Endometrial microvascular endothelial cells (primary cell): ENCODE results near the gene ACOD1. TPM values are rescaled to one million over a fixed set of nuclear protein-coding genes. Genes with fewer than 3 reads are reported as not detected.

Experiments
- in situ Hi-C: cut with HindIII; loops from 2 replicates; pipeline ENCODE4 v1.10.0; 2017; ENCODE audit warnings: low sequenced_read_pairs, low pct_unique_long_range_greater_than_20kb; ENCODE audit errors: inconsistent ontology term
- total RNA-seq: library from RNA; depleted of rRNA; stranded (reverse); fragments of >200 nt; gene quantifications from one replicate; pipeline ENCODE4 v1.2.3, GENCODE V29; 2015; ENCODE audit errors: inconsistent ontology term

ACOD1 gene
- not detected for total RNA-seq

GRCh38 chr13:76948149-76948548 is at the start of gene ACOD1:
TSS of gene ACOD1 (plus strand) at chr13:76948511. CDS start at chr13:76948559, 48 bp downstream.
- in situ Hi-C loops, result no loop called here

DNA sequence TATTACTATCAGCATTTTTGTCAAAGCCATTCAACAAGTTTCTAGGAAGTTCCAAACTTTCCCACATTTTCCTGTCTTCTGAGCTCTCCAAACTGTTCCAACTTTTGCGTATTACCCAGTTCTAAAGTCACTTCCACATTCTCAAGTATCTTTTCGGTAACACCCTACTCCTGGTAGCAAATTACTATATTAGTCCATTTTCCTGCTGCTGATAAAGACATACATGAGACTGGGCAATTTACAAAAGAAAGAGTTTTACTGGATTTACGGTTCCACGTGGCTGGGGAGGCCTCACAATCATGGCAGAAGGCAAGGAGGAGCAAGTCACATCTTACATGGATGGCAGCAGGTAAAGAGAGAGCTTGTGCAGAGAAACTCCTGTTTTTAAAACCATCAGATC is 49.2 kb upstream of the ACOD1 start:
- in situ Hi-C loops, result loop anchor here (25.0 kb wide), 1 partner anchor 187 kb away; no protein-coding TSS in a partner anchor

DNA sequence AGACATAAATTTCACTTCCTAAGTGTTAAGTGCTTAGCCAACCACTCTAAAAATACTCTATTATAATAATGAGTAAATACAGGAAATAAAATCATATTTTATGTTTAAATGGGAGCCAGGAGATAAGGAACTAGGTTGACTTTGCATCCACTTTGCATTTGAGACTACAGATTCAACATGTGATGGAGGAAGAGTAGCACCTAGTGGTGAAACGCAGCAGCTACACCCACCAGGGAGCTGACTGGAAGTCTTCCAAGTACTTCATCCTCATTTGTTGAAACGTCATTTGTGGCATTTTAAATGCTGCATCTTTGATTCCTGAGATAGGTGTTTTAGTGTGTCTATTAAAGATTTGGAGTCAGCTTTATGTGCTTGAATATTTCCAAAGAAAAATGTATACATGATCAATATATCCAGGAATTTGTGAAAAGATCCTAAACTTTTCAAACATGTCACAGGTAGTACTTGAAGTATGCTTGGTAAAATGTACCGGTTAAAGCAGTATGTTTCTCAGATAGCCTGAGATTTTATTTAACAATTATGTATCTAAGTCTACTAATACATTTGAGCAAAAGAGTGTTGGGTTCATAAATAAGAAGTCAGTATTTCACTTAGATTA is 44.7 kb upstream of the ACOD1 start:
- in situ Hi-C loops, result loop anchor here (25.0 kb wide), 1 partner anchor 1016 kb away; no protein-coding TSS in a partner anchor

GRCh38 chr13:76904507-76904906 is 43.8 kb upstream of the ACOD1 start:
- in situ Hi-C loops, result loop anchor here (25.0 kb wide), 1 partner anchor 1017 kb away; no protein-coding TSS in a partner anchor

GRCh38 chr13:76912476-76912875 is 35.8 kb upstream of the ACOD1 start:
- in situ Hi-C loops, result loop anchor here (25.0 kb wide), 1 partner anchor 1025 kb away; no protein-coding TSS in a partner anchor

DNA sequence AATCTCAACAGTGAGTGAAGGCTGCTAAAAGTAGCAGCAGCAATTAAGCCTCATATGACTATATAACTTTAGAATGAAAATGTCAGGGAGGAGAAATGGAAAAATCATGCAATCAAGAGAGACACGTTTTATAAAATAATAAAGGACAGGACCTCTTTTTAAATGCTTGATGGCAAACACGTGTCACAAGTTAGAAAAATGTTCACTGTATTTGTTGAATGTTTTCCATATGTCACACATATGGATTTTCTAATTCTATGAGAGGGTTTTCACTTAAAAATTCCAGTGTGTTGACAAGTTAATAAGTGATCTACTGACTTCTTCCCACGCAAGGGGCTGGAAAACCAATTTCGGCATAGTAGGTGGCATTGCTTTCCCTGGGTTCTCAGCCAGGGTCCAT is 34.4 kb upstream of the ACOD1 start:
- in situ Hi-C loops, result loop anchor here (25.0 kb wide), 1 partner anchor 1027 kb away; no protein-coding TSS in a partner anchor

- in situ Hi-C loops, result loop anchor here (25.0 kb wide), 1 partner anchor 1030 kb away; no protein-coding TSS in a partner anchor
These were observed 31.2 kb upstream of the ACOD1 start for GRCh38 chr13:76917095-76917494.

DNA sequence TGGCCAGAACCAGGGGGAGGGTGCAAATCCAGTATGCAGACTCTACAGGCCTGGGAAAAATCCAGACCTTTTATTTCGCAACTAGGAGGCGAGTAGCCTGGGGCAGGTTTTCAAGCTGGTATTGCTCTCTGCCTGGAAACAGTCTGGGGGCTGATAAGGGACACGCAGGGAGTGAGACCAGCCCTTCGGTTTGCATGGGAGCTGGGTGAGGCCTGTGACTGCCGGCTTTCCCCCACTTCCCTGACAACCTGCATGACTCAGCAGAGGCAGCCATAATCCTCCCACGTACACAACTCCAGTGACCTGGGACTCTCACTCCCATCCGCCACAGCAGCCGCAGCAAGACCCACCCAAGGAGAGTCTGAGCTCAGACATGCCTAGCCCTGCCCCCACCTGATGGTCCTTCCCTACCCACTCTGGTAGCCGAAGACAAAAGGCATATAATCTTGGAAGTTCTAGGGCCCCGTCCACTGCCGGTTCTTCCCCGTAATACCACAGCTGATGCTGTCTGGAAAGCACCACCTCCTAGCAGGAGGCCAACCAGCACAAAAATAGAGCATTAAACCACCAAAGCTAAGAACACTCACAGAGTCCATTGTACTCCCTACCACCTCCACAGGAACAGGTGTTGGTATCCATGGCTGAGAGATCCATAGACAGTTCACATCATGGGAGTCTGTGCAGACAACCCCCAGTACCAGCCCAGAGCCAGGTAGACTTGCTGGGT is 30.4 kb upstream of the ACOD1 start:
- in situ Hi-C loops, result loop anchor here (25.0 kb wide), 1 partner anchor 1031 kb away; no protein-coding TSS in a partner anchor

GRCh38 chr13:76921516-76921915 is 26.8 kb upstream of the ACOD1 start:
- in situ Hi-C loops, result loop anchor here (25.0 kb wide), 1 partner anchor 1034 kb away; no protein-coding TSS in a partner anchor

- in situ Hi-C loops, result no loop called here
These were observed 23.2 kb upstream of the ACOD1 start for GRCh38 chr13:76925115-76925514.

DNA sequence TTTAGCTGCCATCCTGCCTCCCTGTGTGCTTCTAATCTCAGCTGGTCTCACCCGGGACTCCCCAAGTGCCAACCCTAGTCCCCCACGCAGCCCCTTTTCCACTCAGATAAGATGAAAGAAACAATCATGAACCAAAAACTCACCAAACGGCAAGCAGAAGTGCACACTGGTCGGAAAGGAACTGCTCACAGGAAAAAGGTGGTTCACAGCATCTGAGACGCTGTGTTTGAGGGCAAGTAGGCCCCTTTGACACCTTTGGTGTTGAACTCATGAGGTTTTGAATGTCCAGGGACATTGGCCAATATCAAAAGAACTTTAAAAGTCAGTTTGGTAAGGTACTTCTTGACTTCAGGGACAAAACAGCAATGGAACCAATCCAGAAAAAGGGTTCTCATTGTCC is 20.4 kb upstream of the ACOD1 start:
- in situ Hi-C loops, result no loop called here

GRCh38 chr13:76928456-76928855 is 19.9 kb upstream of the ACOD1 start:
- in situ Hi-C loops, result no loop called here

DNA sequence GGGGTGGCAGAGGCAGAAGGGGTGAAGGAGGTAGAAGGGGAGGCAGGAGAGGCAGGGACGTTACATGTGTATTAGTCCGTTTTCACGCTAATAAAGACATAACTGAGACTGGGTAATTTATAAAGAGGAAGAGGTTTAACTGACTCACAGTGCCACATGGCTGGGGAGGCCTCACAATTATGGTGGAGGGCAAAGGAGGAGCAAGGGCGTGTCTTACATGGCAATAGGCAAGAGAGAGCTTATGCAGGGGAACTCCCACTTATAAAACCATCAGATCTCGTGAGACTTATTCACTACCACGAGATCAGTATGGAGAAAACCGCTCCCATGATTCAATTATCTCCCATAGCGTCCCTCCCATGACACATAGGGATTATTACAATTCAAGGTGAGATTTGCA is 19.0 kb upstream of the ACOD1 start:
- in situ Hi-C loops, result no loop called here

DNA sequence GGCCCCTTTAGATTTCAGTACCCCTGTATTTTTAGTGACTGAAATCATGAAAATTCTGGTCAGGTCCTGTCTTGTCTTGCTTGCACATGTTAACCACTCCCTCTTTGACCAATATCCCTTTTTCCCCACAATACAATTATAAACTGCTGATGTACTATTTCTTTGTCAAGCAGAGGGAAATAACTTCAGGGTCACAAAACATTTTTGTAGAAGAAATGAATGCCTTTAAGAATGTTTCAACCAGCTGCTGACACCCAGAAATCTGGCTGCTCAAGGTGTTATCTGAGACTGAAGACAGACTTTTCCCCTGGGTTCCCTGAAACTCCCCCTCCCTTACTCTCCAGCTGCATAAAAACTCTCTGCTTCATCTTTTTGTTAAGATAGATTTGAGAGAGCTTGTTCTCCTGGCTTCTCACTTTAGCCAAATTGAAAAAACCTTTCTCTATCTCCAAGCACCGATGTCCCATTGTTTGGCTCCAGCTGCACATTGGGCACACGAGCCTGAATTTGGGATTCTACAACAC is 18.4 kb upstream of the ACOD1 start:
- in situ Hi-C loops, result no loop called here

DNA sequence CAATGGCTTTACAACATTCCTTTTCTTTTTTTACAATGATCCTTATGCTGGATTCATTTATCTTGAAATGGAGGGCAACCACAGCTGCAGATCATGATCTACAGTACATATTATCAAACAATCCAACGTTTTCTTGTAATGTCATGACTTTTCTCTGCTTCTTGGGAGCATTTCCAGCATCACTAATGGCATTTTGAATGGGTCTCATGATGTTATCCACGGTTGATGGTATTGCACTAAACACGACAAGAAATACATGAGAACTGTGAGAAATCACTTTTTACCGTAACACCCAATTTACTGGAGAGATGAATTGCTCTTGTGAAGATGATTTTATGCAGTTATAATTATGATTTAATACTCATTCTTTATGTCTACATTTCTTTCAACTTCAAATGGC is 16.2 kb upstream of the ACOD1 start:
- in situ Hi-C loops, result no loop called here

GRCh38 chr13:76934671-76935070 is 13.6 kb upstream of the ACOD1 start:
- in situ Hi-C loops, result no loop called here

DNA sequence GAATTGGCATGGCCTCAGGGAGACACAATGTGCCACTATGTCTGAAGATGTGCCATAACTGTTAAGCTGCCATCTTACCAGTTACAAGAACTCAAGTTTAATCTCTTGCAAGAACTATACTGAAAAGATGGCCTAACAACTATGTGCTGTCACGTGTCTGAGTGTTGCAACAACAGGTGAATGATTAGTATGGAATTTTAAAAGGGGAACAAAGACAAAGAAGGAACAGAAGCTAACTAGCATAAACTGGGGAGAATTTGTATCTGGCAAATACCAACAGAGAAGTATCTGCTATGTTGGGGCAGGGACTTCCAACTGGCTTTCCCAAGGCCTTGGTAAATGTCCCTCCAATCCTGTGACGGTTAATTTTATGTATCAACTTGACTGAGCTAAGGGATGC is 11.5 kb upstream of the ACOD1 start:
- in situ Hi-C loops, result no loop called here

GRCh38 chr13:76937281-76937820 is 11.0 kb upstream of the ACOD1 start:
- in situ Hi-C loops, result no loop called here

DNA sequence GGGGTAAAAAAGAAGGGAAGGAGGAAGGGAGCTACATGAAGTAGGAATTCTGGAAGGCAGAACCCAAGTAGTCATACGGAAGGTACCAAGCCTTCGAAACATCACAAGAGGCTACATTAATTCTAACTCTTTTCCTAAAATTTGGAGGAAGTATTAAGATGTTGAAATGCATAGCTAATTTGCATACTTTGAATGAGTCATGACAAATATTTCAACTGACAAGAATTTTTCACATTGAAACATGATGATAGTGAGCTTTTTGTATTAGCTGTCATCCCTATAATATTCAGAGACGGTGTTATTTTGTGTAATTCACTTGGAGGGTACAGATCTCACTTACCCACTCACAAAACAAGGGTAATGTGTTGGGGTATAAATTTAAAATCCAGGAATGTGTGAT is 9.1 kb upstream of the ACOD1 start:
- in situ Hi-C loops, result no loop called here

DNA sequence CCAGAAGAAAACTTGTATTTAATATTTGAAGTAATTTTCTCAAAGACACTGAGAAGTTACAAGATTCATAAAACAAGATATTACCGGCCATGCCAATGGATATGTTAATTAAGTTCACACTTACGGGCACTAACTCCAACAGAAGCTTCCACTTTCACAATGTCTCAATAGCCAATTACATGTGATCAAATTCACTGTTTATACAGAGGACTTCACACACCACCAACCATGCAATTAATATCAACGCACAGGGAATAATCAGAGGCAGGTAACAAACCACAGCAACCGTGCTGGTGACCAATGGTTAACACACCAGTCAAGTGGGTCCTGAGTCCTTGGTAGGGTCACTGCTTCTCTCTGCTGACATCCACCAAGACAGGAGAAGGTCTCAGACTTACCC is 5.9 kb upstream of the ACOD1 start:
- in situ Hi-C loops, result no loop called here
